ENCODE data around the gene REEP1. TPM values are rescaled to one million over a fixed set of nuclear protein-coding genes. Genes with fewer than 3 reads are reported as not detected.

Gene REEP1
- total RNA-seq, 2 donors from 2014 or later = 4.0 to 5.4 TPM

GRCh38 chr2:86185517-86186212, 151.8 kb downstream of the REEP1 start:
- no peak overlapping the region for H3K4me3 ChIP-seq
- H3K4me1 ChIP-seq = peaks cover 63% of the 10 kb centered on the region
- H3K9me3 ChIP-seq = no peaks in the 10 kb centered on the region
- ATAC-seq (no peak), DNase-seq (no peak)
- H3K27ac ChIP-seq = peak overlapping the region in 3 of 4 donors; percentile 49 to 63 (median 50)
- intact Hi-C loops (cut with DNase I) = no loop called here
- H3K27me3 ChIP-seq = no peaks in the 10 kb centered on the region
- TF ChIP-seq CTCF (IDR thresholded peaks at IDR 0.05) = no peak
- no peak for TF ChIP-seq POLR2A (IDR thresholded peaks at IDR 0.05)
- H3K36me3 ChIP-seq (replicated peaks in 1 of 2; ENCODE audit: insufficient read depth in 1 of 2, low read depth in 2 of 2) = no peaks in the 10 kb centered on the region
- WGBS, 2 donors = 17 to 19% methylated on average over 1 of the region's 1 CpG

GRCh38 chr2:86176597-86176996, 160.8 kb downstream of the REEP1 start:
- H3K27me3 ChIP-seq = no peaks in the 10 kb centered on the region
- TF ChIP-seq POLR2A (IDR thresholded peaks at IDR 0.05) = no peak
- no peak for TF ChIP-seq CTCF (IDR thresholded peaks at IDR 0.05)
- peaks cover 0 to 8% of the 10 kb centered on the region in 2 donors for H3K36me3 ChIP-seq (replicated peaks in 1 of 2; ENCODE audit: insufficient read depth in 1 of 2, low read depth in 2 of 2)
- H3K4me3 ChIP-seq = no peak overlapping the region
- intact Hi-C loops (cut with DNase I) = no loop called here
- no peak overlapping the region for H3K27ac ChIP-seq
- no peak for ATAC-seq
- no peaks in the 10 kb centered on the region for H3K9me3 ChIP-seq
- DNase-seq = no peak
- peaks cover 12% of the 10 kb centered on the region for H3K4me1 ChIP-seq

- H3K4me3 ChIP-seq = no peak overlapping the region
- H3K4me1 ChIP-seq = peaks cover 12% of the 10 kb centered on the region
- WGBS, 2 donors = 85 to 92% methylated on average over 1 of the region's 1 CpG
- TF ChIP-seq CTCF (IDR thresholded peaks at IDR 0.05) (no peak), POLR2A (IDR thresholded peaks at IDR 0.05) (no peak)
- ATAC-seq (no peak), DNase-seq (no peak)
- H3K27me3 ChIP-seq = no peaks in the 10 kb centered on the region
- intact Hi-C loops (cut with DNase I) = no loop called here
- no peak overlapping the region for H3K27ac ChIP-seq
- peaks cover 0 to 8% of the 10 kb centered on the region in 2 donors for H3K36me3 ChIP-seq (replicated peaks in 1 of 2; ENCODE audit: insufficient read depth in 1 of 2, low read depth in 2 of 2)
- no peaks in the 10 kb centered on the region for H3K9me3 ChIP-seq
Observed at GRCh38 chr2:86175828-86176227, 161.6 kb downstream of the REEP1 start.

- TF ChIP-seq CTCF (IDR thresholded peaks at IDR 0.05) (no peak), POLR2A (IDR thresholded peaks at IDR 0.05) (no peak)
- H3K9me3 ChIP-seq = no peaks in the 10 kb centered on the region
- H3K27ac ChIP-seq = no peak overlapping the region
- DNase-seq (no peak), ATAC-seq (no peak)
- intact Hi-C loops (cut with DNase I) = no loop called here
- 74 to 88% methylated on average over 2 of the region's 2 CpGs for WGBS, 2 donors
- H3K4me3 ChIP-seq = no peak overlapping the region
- peaks cover 12% of the 10 kb centered on the region for H3K4me1 ChIP-seq
- H3K36me3 ChIP-seq (replicated peaks in 1 of 2; ENCODE audit: insufficient read depth in 1 of 2, low read depth in 2 of 2) = peaks cover 0 to 11% of the 10 kb centered on the region in 2 donors
- H3K27me3 ChIP-seq = no peaks in the 10 kb centered on the region
Observed at GRCh38 chr2:86174445-86174844, 163.0 kb downstream of the REEP1 start.

GRCh38 chr2:86172610-86173009, 164.8 kb downstream of the REEP1 start:
- Histone ChIP-seq H3K9me3 (no peaks in the 10 kb centered on the region), H3K27ac (no peak overlapping the region), H3K4me3 (no peak overlapping the region), H3K36me3 (replicated peaks in 1 of 2; ENCODE audit: insufficient read depth in 1 of 2, low read depth in 2 of 2) (peaks cover 0 to 6% of the 10 kb centered on the region in 2 donors), H3K4me1 (peaks cover 12% of the 10 kb centered on the region), H3K27me3 (no peaks in the 10 kb centered on the region)
- TF ChIP-seq CTCF (IDR thresholded peaks at IDR 0.05) (no peak), POLR2A (IDR thresholded peaks at IDR 0.05) (no peak)
- WGBS, 2 donors = 39 to 44% methylated on average over 2 of the region's 2 CpGs
- intact Hi-C loops (cut with DNase I) = no loop called here
- DNase-seq = no peak
- ATAC-seq = no peak
